ENCODE measurements around the gene PUDP. TPM values are rescaled to one million over a fixed set of nuclear protein-coding genes. Genes with fewer than 3 reads are reported as not detected.
"Not testable (repeated sequence)": the region's sequence is repeated elsewhere in the genome, so short reads cannot be mapped to it uniquely, and the experiment has no call there.

Gene PUDP
- total RNA-seq, 1 experiment from 2014 or later = 20.3 TPM

DNA sequence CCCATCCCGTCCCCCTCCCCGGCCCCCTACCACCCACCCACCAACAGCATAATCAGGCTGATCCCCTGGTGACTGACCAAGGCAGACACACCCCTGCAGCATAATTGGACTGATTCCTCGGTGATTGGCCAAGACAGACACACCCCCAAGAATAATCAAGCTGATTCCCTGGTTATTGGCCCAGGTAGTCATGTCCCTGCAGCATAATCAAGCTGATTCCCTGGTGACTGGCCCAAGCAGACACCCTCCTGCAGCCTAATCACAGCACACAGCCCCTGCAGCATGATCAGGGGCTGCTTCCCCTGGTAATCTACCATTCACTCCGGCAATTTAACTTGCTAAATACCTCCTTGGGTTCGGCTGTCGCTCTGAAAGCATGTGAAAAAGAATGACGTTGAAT lies 47.9 kb downstream of the PUDP start:
- CTCF ChIA-PET = no interaction called here

DNA sequence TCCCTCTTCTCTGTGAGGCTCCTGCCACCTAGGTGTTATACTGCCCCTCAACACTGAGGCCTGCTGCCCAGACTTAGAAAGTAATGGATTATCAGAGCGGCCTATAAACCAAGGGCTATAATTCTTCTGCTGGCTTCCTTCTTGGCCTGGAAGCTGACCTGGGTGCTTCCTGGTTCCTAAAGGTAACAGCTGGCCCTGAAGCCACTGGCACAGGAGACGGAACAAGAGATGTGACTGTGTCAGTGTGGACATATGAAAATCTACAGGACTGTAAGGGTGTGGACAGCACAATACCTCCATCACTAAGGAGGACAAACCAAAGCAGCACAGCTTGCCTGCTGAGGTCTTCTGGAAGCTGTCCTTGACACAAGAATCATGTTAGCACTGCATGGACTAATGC lies 52.3 kb downstream of the PUDP start:
- intact Hi-C loops (cut with micrococcal nuclease); H3K27me3 ChIP-seq (ENCODE audit: insufficient read depth, low read length); H2AFZ ChIP-seq (ENCODE audit: low read depth, low read length, poor library complexity, severe bottlenecking); CTCF ChIA-PET; POLR2A ChIA-PET; H3K36me3 ChIP-seq (ENCODE audit: control insufficient read depth in 1 of 2, insufficient read depth in 2 of 2, low read length in 2 of 2); BruUV-seq (replicated peaks); H3K9me3 ChIP-seq (ENCODE audit: control insufficient read depth in 1 of 2, insufficient read depth in 1 of 2, low read depth in 1 of 2, low read length in 2 of 2); H4K20me1 ChIP-seq (ENCODE audit: insufficient read depth); H3K9me2 ChIP-seq (ENCODE audit: insufficient read depth); H3K27ac ChIP-seq (ENCODE audit: low read depth, low read length); DNase-seq (ENCODE audit: low read depth, low spot score); H3K79me2 ChIP-seq (ENCODE audit: insufficient read depth, low read length); H3K4me2 ChIP-seq (ENCODE audit: low read length); H3K9ac ChIP-seq (ENCODE audit: low read length); ATAC-seq; H3K4me1 ChIP-seq (ENCODE audit: control insufficient read depth in 1 of 2, insufficient read depth in 2 of 2, low read length in 2 of 2); RAD21 ChIA-PET (ENCODE audit: low non-redundant PET in 1 of 2, low total read pairs in 2 of 2, uncharacterized antibody in 2 of 2, unreplicated experiment in 2 of 2); H3K4me3 ChIP-seq (replicated peaks in 1 of 2; ENCODE audit: low read depth in 1 of 2, low read length in 2 of 2): not testable (repeated sequence)

More for the DNA sequence above, 47.9 kb downstream of the PUDP start:
- H3K27ac ChIP-seq (ENCODE audit: low read depth, low read length) = no peak overlapping the region
- DNase-seq (ENCODE audit: low read depth, low spot score) (no peak), ATAC-seq (no peak)
- no peak overlapping the region for H3K9ac ChIP-seq (ENCODE audit: low read length)
- no peaks in the 10 kb centered on the region for H3K9me2 ChIP-seq (ENCODE audit: insufficient read depth)
- ChIA-PET POLR2A (no interaction called here), RAD21 (ENCODE audit: low non-redundant PET in 1 of 2, low total read pairs in 2 of 2, uncharacterized antibody in 2 of 2, unreplicated experiment in 2 of 2) (no interaction called here)
- H3K4me3 ChIP-seq (replicated peaks in 1 of 2; ENCODE audit: low read depth in 1 of 2, low read length in 2 of 2) = no peak overlapping the region
- no peaks in the 10 kb centered on the region for H3K4me1 ChIP-seq (ENCODE audit: control insufficient read depth in 1 of 2, insufficient read depth in 2 of 2, low read length in 2 of 2)
- H4K20me1 ChIP-seq (ENCODE audit: insufficient read depth) = no peaks in the 10 kb centered on the region
- intact Hi-C loops (cut with micrococcal nuclease) = no loop called here
- no peak overlapping the region for H2AFZ ChIP-seq (ENCODE audit: low read depth, low read length, poor library complexity, severe bottlenecking)
- TF ChIP-seq JUND (IDR thresholded peaks at IDR 0.05) = no peak
- no peak for TF ChIP-seq SRF (IDR thresholded peaks at IDR 0.05; ENCODE audit: low read depth)
- TF ChIP-seq YY1 (IDR thresholded peaks at IDR 0.05; ENCODE audit: extremely low read depth, insufficient replicate concordance, low read depth, low read length) = no peak
- TF ChIP-seq RAD21 (IDR thresholded peaks at IDR 0.05; ENCODE audit: low read depth) = no peak
- no peak for TF ChIP-seq ZNF274 (IDR thresholded peaks at IDR 0.05; ENCODE audit: low read depth, low read length)
- TF ChIP-seq ZBTB33 (IDR thresholded peaks at IDR 0.05; ENCODE audit: extremely low read depth, insufficient replicate concordance, low read length) = no peak
- TF ChIP-seq, protein P1, sequence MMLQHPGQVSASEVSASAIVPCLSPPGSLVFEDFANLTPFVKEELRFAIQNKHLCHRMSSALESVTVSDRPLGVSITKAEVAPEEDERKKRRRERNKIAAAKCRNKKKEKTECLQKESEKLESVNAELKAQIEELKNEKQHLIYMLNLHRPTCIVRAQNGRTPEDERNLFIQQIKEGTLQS (IDR thresholded peaks at IDR 0.05) = no peak
- TF ChIP-seq TCF7L2 (IDR thresholded peaks at IDR 0.05; ENCODE audit: borderline replicate concordance, extremely low read depth, insufficient read depth, insufficient read length) = no peak
- no peak for TF ChIP-seq EZH2phosphoT487 (IDR thresholded peaks at IDR 0.05; ENCODE audit: borderline replicate concordance)
- no peak for TF ChIP-seq FOSL1 (IDR thresholded peaks at IDR 0.05; ENCODE audit: low read depth)
- TF ChIP-seq SIN3A (IDR thresholded peaks at IDR 0.05; ENCODE audit: low read depth) = no peak
- TF ChIP-seq EGR1 (IDR thresholded peaks at IDR 0.05; ENCODE audit: low read depth) = no peak
- TF ChIP-seq CBX3 (IDR thresholded peaks at IDR 0.05; ENCODE audit: low read depth) = no peak
- TF ChIP-seq, protein P2, sequence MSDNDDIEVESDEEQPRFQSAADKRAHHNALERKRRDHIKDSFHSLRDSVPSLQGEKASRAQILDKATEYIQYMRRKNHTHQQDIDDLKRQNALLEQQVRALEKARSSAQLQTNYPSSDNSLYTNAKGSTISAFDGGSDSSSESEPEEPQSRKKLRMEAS (IDR thresholded peaks at IDR 0.05) = no peak
- TF ChIP-seq, protein P3, sequence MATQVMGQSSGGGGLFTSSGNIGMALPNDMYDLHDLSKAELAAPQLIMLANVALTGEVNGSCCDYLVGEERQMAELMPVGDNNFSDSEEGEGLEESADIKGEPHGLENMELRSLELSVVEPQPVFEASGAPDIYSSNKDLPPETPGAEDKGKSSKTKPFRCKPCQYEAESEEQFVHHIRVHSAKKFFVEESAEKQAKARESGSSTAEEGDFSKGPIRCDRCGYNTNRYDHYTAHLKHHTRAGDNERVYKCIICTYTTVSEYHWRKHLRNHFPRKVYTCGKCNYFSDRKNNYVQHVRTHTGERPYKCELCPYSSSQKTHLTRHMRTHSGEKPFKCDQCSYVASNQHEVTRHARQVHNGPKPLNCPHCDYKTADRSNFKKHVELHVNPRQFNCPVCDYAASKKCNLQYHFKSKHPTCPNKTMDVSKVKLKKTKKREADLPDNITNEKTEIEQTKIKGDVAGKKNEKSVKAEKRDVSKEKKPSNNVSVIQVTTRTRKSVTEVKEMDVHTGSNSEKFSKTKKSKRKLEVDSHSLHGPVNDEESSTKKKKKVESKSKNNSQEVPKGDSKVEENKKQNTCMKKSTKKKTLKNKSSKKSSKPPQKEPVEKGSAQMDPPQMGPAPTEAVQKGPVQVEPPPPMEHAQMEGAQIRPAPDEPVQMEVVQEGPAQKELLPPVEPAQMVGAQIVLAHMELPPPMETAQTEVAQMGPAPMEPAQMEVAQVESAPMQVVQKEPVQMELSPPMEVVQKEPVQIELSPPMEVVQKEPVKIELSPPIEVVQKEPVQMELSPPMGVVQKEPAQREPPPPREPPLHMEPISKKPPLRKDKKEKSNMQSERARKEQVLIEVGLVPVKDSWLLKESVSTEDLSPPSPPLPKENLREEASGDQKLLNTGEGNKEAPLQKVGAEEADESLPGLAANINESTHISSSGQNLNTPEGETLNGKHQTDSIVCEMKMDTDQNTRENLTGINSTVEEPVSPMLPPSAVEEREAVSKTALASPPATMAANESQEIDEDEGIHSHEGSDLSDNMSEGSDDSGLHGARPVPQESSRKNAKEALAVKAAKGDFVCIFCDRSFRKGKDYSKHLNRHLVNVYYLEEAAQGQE (IDR thresholded peaks at IDR 0.05; ENCODE audit: low read depth) = no peak
- TF ChIP-seq CEBPB (IDR thresholded peaks at IDR 0.05; ENCODE audit: low read depth) = no peak
- no peaks in the 10 kb centered on the region for H3K9me3 ChIP-seq (ENCODE audit: control insufficient read depth in 1 of 2, insufficient read depth in 1 of 2, low read depth in 1 of 2, low read length in 2 of 2)
- peaks cover 0 to 3% of the 10 kb centered on the region in 2 experiments; a peak in 1 of 4 replicates for H3K36me3 ChIP-seq (ENCODE audit: control insufficient read depth in 1 of 2, insufficient read depth in 2 of 2, low read length in 2 of 2)
- no peaks in the 10 kb centered on the region for H3K27me3 ChIP-seq (ENCODE audit: insufficient read depth, low read length)
- no TSS peak for BruUV-seq (replicated peaks)
- H3K4me2 ChIP-seq (ENCODE audit: low read length) = no peak overlapping the region
- H3K79me2 ChIP-seq (ENCODE audit: insufficient read depth, low read length) = no peaks in the 10 kb centered on the region; the same call in 1 of the 2 replicates

All from HCT116 (cell line).